GM23248 (cell line): Measurements from ENCODE around the gene SPTLC3. TPM values are rescaled to one million over a fixed set of nuclear protein-coding genes. Genes with fewer than 3 reads are reported as not detected.
A peak's percentile ranks its signal among the peaks of the same experiment; 100 is the strongest.

ENCODE experiments used
- DNase-seq: peaks from one replicate; pipeline ENCODE4 v3.0.0-alpha.2; 2015
- H2AFZ ChIP-seq: fragments of 200-600 bp; sonication (generic); 2 replicates; pipeline ENCODE4 v1.6.1; 2016; ENCODE audit warnings: antibody characterized with exemption
- H3F3A ChIP-seq: fragments of 200-600 bp; sonication (generic); 2 replicates; pipeline ENCODE4 v1.6.1; 2016; ENCODE audit warnings: mild to moderate bottlenecking, antibody characterized with exemption, mixed run types; ENCODE audit not compliant: insufficient read depth
- H3K27ac ChIP-seq: fragments of 200-600 bp; sonication (generic); 2 replicates; pipeline ENCODE4 v1.5.1; 2016; ENCODE audit warnings: mild to moderate bottlenecking
- H3K27me3 ChIP-seq: fragments of 200-600 bp; sonication (generic); replicated peaks from 2 replicates; pipeline ENCODE4 v1.6.1; 2016; ENCODE audit warnings: mild to moderate bottlenecking; ENCODE audit not compliant: insufficient read depth
- H3K36me3 ChIP-seq: fragments of 200-600 bp; sonication (generic); 2 replicates; pipeline ENCODE4 v1.6.1; 2016; ENCODE audit warnings: low read depth, mild to moderate bottlenecking
- H3K4me1 ChIP-seq: fragments of 200-600 bp; sonication (generic); 2 replicates; pipeline ENCODE4 v1.6.1; 2016; ENCODE audit warnings: mild to moderate bottlenecking; ENCODE audit not compliant: insufficient read depth
- H3K4me2 ChIP-seq: fragments of 200-600 bp; sonication (generic); one replicate; pipeline ENCODE4 v1.6.1; 2016; ENCODE audit warnings: mild to moderate bottlenecking; ENCODE audit not compliant: unreplicated experiment
- H3K4me3 ChIP-seq: fragments of 200-600 bp; sonication (generic); 2 replicates; pipeline ENCODE4 v1.5.1; 2016; ENCODE audit warnings: mild to moderate bottlenecking
- H3K79me2 ChIP-seq: fragments of 200-600 bp; sonication (generic); 2 replicates; pipeline ENCODE4 v1.6.1; 2016; ENCODE audit warnings: mild to moderate bottlenecking; ENCODE audit not compliant: insufficient read depth
- H3K9ac ChIP-seq: fragments of 200-600 bp; sonication (generic); 2 replicates; pipeline ENCODE4 v1.6.1; 2016; ENCODE audit warnings: mild to moderate bottlenecking
- H3K9me2 ChIP-seq: fragments of 200-600 bp; sonication (generic); 2 replicates; pipeline ENCODE4 v1.6.1; 2016; ENCODE audit warnings: mixed run types, mild to moderate bottlenecking, moderate library complexity; ENCODE audit not compliant: insufficient read depth
- H3K9me3 ChIP-seq: fragments of 200-600 bp; sonication (generic); one replicate; pipeline ENCODE4 v1.6.1; 2017; ENCODE audit warnings: low read depth
- H4K20me1 ChIP-seq: fragments of 200-600 bp; sonication (generic); 2 replicates; pipeline ENCODE4 v1.6.0; 2016; ENCODE audit not compliant: insufficient read depth
- EZH2 ChIP-seq: fragments of 200-600 bp; sonication (generic); IDR thresholded peaks from 2 replicates; pipeline ENCODE4 v1.6.1; 2018; ENCODE audit warnings: antibody characterized with exemption, mild to moderate bottlenecking; ENCODE audit not compliant: insufficient read depth, poor library complexity, severe bottlenecking
- EZH2phosphoT487 ChIP-seq: fragments of 200-600 bp; sonication (generic); IDR thresholded peaks from 2 replicates; pipeline ENCODE4 v1.6.1; 2018; ENCODE audit warnings: antibody characterized with exemption, moderate library complexity, mild to moderate bottlenecking, low read depth; ENCODE audit not compliant: insufficient read depth
- WGBS, 2 experiments: methylation state at CpG; one replicate each; pipeline ENCODE4 v1.1.6; 2015 to 2017; ENCODE audit warnings: low lambda C conversion rate in 2 of 2, low coverage in 1 of 2; ENCODE audit errors: missing lambda C conversion rate in 2 of 2; 5-methylcytosine and 5-hydroxymethylcytosine counted together
- in situ Hi-C: fragments of 300-500 bp; cut with MboI; formaldehyde crosslinking; loops from 2 replicates; pipeline ENCODE4 v1.15.0; 2020
- polyA plus RNA-seq: library from polyadenylated mRNA; unstranded; fragments of >200 nt; fragmentation: Nextera tagmentation; extraction: Ambion mirVana; gene quantifications from 2 replicates; pipeline ENCODE4 v1.2.1, GENCODE V29; 2016
- total RNA-seq: library from RNA; depleted of rRNA; stranded (reverse); fragments of >200 nt; shearing (Covaris generic); gene quantifications from 2 replicates; pipeline ENCODE4 v1.2.3, GENCODE V29; 2014

SPTLC3 gene
- total and polyA plus RNA-seq, 2 experiments from 2014 or later, result 1.4 to 5.5 TPM

- in situ Hi-C loops, result no loop called here
- H3K79me2 ChIP-seq, result no peaks in the 10 kb centered on the region
- H4K20me1 ChIP-seq, result no peaks in the 10 kb centered on the region
- H3K4me1 ChIP-seq, result peaks cover 16% of the 10 kb centered on the region
- no peaks in the 10 kb centered on the region for H3K9me3 ChIP-seq
- H2AFZ ChIP-seq, result no peak overlapping the region
- WGBS, 2 experiments, result 93 to 97% methylated on average over 1 of the region's 1 CpG
- H3K27me3 ChIP-seq, result no peaks in the 10 kb centered on the region
- no peak overlapping the region for H3K4me3 ChIP-seq
- H3K9me2 ChIP-seq, result no peaks in the 10 kb centered on the region
- no peak for DNase-seq
- peaks cover 13% of the 10 kb centered on the region for H3F3A ChIP-seq
- H3K36me3 ChIP-seq, result no peaks in the 10 kb centered on the region
- no peak for TF ChIP-seq EZH2phosphoT487
- no peak for TF ChIP-seq EZH2
- H3K4me2 ChIP-seq, result no peak overlapping the region
- no peak overlapping the region for H3K27ac ChIP-seq
- H3K9ac ChIP-seq, result no peak overlapping the region
Observed at GRCh38 chr20:13034936-13035335, 26.2 kb downstream of the SPTLC3 start.

- Histone ChIP-seq H3K9me2 (no peaks in the 10 kb centered on the region), H3F3A (peaks cover 6% of the 10 kb centered on the region), H3K9me3 (no peaks in the 10 kb centered on the region), H3K4me3 (no peak overlapping the region), H4K20me1 (no peaks in the 10 kb centered on the region), H3K4me2 (no peak overlapping the region), H3K27me3 (no peaks in the 10 kb centered on the region), H3K36me3 (no peaks in the 10 kb centered on the region), H3K4me1 (peaks cover 10% of the 10 kb centered on the region), H2AFZ (no peak overlapping the region), H3K9ac (no peak overlapping the region), H3K27ac (no peak overlapping the region), H3K79me2 (no peaks in the 10 kb centered on the region)
- no peak for TF ChIP-seq EZH2phosphoT487
- TF ChIP-seq EZH2, result no peak
- WGBS, 2 experiments, result 73 to 74% methylated on average over 2 of the region's 2 CpGs
- DNase-seq, result no peak
- in situ Hi-C loops, result no loop called here
Observed at GRCh38 chr20:13035399-13036152, 26.8 kb downstream of the SPTLC3 start.

GRCh38 chr20:13037727-13038126 is 29.0 kb downstream of the SPTLC3 start:
- WGBS, 2 experiments, result 17 to 22% methylated on average over 3 of the region's 3 CpGs
- Histone ChIP-seq H3F3A (no peaks in the 10 kb centered on the region), H3K9me2 (no peaks in the 10 kb centered on the region), H3K9ac (no peak overlapping the region), H3K36me3 (no peaks in the 10 kb centered on the region), H3K4me2 (no peak overlapping the region), H3K27ac (no peak overlapping the region), H3K4me1 (peaks cover 10% of the 10 kb centered on the region; the same call in 1 of the 2 replicates), H2AFZ (no peak overlapping the region), H3K9me3 (no peaks in the 10 kb centered on the region), H3K4me3 (no peak overlapping the region), H4K20me1 (no peaks in the 10 kb centered on the region), H3K79me2 (no peaks in the 10 kb centered on the region), H3K27me3 (no peaks in the 10 kb centered on the region)
- TF ChIP-seq EZH2 (no peak), EZH2phosphoT487 (no peak)
- peak; percentile 53 for DNase-seq
- in situ Hi-C loops, result no loop called here

GRCh38 chr20:13041574-13042457 is 33.0 kb downstream of the SPTLC3 start:
- no peak overlapping the region for H3K4me3 ChIP-seq
- no peaks in the 10 kb centered on the region for H3K79me2 ChIP-seq
- H3K9me3 ChIP-seq, result no peaks in the 10 kb centered on the region
- H3K27me3 ChIP-seq, result no peaks in the 10 kb centered on the region
- H3F3A ChIP-seq, result no peaks in the 10 kb centered on the region
- WGBS, 2 experiments, result 95% methylated on average over 4 of the region's 4 CpGs
- H3K9ac ChIP-seq, result no peak overlapping the region
- no peaks in the 10 kb centered on the region for H4K20me1 ChIP-seq
- in situ Hi-C loops, result no loop called here
- peaks cover 3% of the 10 kb centered on the region; the same call in 1 of the 2 replicates for H3K4me1 ChIP-seq
- peak; percentile 6 for DNase-seq
- no peak overlapping the region for H3K4me2 ChIP-seq
- H2AFZ ChIP-seq, result no peak overlapping the region
- no peak for TF ChIP-seq EZH2phosphoT487
- no peak for TF ChIP-seq EZH2
- H3K27ac ChIP-seq, result no peak overlapping the region
- H3K36me3 ChIP-seq, result no peaks in the 10 kb centered on the region
- H3K9me2 ChIP-seq, result no peaks in the 10 kb centered on the region
